OCI-LY3 (cell line): ENCODE results near the gene KLF15.

Source experiments
- EZH2phosphoT487 ChIP-seq: fragments of 200-600 bp; shearing (Covaris generic); IDR thresholded peaks from 2 replicates; pipeline ENCODE4 v1.6.1; 2018; ENCODE audit warnings: antibody characterized with exemption, mixed run types, low read depth
- TF ChIP-seq, protein P1 (sequence below): fragments of 200-600, 300-600 bp; sonication (generic); IDR thresholded peaks from 2 replicates; pipeline ENCODE4 v1.5.1; 2014; ENCODE audit warnings: antibody characterized with exemption, low read length, low read depth

DNA sequence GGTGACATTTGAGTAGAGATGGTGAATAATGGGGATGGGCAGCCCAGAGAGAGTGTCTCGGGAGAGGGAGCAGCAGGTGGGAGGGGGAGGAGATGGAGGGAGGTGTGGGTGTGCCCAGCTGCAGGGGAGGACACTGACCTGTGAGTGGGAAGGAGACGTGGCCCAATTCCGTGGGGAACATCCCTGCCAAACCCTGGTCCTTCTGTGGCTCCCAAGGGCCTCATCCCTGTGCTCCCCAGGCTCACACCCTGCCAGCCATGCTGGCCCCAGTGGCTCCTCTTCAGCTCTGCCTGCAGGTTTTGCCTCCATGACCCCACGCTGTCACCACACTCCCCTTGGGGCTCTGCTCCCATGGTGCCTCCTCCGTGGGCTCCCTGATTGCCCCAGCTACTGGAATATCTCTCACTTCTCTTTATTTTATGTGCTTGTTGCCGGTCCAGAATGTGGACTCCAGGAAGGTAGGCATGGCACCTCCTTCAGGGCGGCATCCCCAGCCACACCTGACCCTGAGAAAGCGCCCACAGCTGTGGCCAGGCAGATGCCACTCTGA, 44.5 kb upstream of the KLF15 start:
- TF ChIP-seq, protein P1, sequence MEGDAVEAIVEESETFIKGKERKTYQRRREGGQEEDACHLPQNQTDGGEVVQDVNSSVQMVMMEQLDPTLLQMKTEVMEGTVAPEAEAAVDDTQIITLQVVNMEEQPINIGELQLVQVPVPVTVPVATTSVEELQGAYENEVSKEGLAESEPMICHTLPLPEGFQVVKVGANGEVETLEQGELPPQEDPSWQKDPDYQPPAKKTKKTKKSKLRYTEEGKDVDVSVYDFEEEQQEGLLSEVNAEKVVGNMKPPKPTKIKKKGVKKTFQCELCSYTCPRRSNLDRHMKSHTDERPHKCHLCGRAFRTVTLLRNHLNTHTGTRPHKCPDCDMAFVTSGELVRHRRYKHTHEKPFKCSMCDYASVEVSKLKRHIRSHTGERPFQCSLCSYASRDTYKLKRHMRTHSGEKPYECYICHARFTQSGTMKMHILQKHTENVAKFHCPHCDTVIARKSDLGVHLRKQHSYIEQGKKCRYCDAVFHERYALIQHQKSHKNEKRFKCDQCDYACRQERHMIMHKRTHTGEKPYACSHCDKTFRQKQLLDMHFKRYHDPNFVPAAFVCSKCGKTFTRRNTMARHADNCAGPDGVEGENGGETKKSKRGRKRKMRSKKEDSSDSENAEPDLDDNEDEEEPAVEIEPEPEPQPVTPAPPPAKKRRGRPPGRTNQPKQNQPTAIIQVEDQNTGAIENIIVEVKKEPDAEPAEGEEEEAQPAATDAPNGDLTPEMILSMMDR, result no peak
- no peak for TF ChIP-seq EZH2phosphoT487
